AG09319 (cell line): ENCODE data around the gene C13orf42.

Experiments
- DNase-seq: peaks from one replicate; pipeline ENCODE4 v3.0.0-alpha.2; 2010; ENCODE audit warnings: low read depth; ENCODE audit errors: extremely low read depth
- TF ChIP-seq, protein P1 (sequence below): IDR thresholded peaks from 2 replicates; pipeline ENCODE4 v1.5.1; 2011; ENCODE audit warnings: low read depth, mild to moderate bottlenecking, inconsistent platforms, low read length, moderate library complexity

Gene C13orf42

DNA sequence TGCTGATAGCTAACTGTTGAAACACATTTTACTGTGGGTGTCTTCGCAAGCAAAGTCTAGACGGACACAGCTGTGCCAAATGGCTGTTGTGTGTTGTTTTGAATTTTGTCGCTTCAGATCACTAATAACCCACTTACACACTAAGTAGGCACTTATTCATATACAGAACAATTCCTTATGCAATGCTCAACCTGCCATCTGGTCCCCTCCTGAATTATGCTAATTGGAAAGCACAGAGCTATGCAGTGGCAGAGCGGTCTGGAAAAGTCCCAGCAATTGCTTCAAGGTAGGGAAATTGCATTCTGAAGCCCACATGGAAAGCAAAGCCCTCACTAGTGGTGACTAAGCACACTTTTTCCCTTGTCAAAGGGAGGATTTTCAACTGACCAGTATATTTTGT is 69.9 kb downstream of the C13orf42 start:
- TF ChIP-seq, protein P1, sequence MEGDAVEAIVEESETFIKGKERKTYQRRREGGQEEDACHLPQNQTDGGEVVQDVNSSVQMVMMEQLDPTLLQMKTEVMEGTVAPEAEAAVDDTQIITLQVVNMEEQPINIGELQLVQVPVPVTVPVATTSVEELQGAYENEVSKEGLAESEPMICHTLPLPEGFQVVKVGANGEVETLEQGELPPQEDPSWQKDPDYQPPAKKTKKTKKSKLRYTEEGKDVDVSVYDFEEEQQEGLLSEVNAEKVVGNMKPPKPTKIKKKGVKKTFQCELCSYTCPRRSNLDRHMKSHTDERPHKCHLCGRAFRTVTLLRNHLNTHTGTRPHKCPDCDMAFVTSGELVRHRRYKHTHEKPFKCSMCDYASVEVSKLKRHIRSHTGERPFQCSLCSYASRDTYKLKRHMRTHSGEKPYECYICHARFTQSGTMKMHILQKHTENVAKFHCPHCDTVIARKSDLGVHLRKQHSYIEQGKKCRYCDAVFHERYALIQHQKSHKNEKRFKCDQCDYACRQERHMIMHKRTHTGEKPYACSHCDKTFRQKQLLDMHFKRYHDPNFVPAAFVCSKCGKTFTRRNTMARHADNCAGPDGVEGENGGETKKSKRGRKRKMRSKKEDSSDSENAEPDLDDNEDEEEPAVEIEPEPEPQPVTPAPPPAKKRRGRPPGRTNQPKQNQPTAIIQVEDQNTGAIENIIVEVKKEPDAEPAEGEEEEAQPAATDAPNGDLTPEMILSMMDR: no peak
- no peak for DNase-seq

DNA sequence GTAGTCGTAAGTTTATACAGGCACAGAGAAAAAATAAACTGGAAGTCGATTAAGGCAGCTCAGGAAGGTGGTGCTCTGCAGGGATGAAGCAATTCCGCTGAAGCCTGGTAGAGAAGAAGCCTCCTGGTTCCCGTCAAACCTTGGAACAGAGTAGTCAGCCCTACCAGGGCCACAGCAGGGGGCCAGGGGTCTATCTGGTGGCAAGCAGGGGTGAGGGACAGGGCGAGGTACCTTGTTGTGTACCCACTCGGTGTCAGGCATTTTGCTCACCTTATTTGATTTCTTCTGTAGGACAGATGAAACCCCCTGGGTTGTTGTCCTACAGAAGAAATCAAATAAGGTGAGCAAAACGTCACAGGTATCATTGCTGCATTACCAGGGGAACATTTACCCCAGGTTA is 70.6 kb downstream of the C13orf42 start:
- TF ChIP-seq, protein P1: no peak
- no peak for DNase-seq

DNA sequence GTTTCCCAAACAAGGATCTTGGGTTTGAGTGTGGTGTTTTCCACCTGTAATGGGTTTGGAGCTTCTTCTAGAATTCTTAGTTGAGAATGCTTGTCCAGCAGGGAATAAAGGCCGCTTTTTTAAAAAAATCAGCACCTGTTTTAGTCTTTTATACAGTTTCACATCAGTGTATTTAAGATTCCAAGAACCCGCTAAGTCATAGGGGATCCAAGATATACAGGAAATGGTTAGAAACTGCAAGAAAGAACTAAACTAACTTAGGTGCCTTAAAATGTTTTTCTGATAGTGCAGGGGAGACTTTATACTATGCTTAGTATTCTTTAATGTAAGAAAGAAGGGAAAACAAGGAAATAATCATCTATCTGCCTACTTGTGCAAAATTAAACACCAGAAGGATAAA is 74.7 kb downstream of the C13orf42 start:
- TF ChIP-seq, protein P1: no peak

DNA sequence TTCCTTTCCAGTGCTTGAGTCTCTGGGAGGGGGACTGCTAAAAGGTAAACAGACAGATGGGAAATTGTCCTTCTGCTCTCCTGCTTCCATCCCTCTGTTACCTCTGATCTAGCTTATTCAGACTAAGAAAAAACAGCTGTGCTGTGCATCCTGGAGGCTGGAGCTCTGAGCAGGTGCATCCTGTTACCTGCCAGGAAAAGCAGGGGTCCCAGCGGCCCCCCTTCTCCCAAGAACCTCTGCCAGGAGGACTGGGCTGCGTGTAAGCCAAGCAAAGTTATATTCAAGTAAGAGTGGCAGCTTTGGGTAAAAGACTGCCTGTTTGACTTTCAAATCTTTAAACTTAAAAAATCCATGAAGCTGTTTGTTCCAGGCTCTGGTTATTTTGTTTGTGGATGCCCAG is 75.1 kb downstream of the C13orf42 start:
- TF ChIP-seq, protein P1: no peak
- no peak for DNase-seq

More for the DNA sequence above, 74.7 kb downstream of the C13orf42 start:
- no peak for DNase-seq

DNA sequence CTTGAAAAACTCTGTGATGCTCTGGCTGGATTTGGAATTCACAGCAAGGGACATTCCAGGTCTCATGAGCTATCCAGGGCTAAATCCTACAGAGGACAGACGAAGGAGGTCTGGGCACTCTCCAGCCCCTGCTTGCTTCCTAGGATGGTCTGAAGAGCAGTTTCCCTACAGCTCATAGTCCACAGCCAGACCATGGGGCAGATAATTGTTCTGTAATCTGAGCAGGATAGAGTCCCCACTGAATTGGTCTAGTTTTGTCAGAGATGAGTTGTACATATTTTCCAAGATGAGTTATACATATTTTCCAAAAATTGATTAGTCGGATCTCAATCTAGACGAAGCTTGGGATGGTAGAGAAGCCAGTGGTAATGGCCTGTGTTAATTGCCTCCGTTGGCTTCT is 75.6 kb downstream of the C13orf42 start:
- TF ChIP-seq, protein P1: no peak
- no peak for DNase-seq

DNA sequence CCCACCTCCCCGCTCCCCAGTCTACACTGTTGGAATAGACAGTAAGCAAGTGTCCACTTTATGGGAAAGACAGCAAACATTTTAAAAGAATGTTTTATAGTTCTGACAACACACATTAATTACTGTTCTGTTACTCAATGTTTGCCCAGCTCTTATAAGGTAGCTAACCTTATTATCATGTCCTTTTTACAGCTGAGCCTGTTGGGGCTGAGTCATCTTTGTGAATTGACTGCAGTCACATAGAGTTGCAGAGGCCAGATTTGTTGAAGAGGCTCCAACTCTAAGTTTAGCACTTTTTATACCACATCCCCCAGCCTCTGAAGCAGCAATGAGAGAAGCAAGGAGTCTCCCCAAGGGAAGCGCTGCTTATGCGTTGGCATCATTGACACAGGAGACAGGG is 76.2 kb downstream of the C13orf42 start:
- no peak for DNase-seq
- TF ChIP-seq, protein P1: no peak

DNA sequence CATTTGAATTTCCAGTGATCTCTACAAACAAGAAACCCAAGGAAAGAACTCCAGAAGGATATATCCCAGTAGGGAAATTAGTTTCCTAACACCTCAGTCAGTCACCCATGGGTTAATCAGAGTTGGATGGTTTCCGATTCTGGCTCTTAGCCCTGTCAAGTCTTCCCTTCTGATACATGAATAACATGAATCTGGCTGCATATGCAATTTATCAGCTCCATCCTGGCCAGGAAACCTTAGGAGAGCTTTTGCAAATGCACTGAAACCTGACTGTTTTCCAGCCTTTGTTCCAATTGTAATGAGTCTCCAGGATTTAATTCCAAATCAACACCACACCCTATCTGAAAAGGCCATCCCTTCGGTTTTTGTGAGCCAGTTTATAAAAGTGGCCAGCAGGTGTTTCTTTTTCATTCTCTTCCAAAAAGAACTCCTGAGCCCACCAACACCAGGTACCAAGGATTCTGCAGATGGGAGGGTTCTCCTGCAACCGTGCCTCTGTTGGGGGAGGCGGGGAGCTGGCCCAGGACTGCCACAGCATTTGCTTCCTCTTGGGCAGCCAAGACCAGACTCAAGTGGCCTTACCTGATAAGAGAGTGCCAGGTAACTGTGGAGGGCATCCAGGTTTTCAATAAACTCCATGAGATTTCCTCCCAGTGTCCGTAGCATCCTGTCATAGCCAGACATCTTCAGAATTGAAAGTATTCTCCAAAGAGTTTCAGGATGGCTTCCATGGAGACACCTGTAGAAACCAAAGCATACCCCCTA is 77.5 kb downstream of the C13orf42 start:
- TF ChIP-seq, protein P1: no peak
- no peak for DNase-seq
